Spleen (tissue), 11 donors: Measurements from ENCODE around the gene EFR3B. TPM values are rescaled to one million over a fixed set of nuclear protein-coding genes. Genes with fewer than 3 reads are reported as not detected.
A peak's percentile ranks its signal among the peaks of the same experiment; 100 is the strongest.
"Not testable (repeated sequence)": the region's sequence is repeated elsewhere in the genome, so short reads cannot be mapped to it uniquely, and the experiment has no call there.

Experiments used
- DNase-seq: peaks from one replicate; pipeline ENCODE4 v3.0.0-alpha.2; 2020
- H3K27ac ChIP-seq, 8 donors: fragments of 200-600 bp; sonication (generic) in 7 of 8; 1 replicate in 4 of 8; 2 replicates in 4 of 8; pipeline versions ENCODE4 v1.5.0 to v1.8.0; 2016 to 2021; ENCODE audit warnings: inconsistent platforms in 4 of 8, mild to moderate bottlenecking in 4 of 8, moderate library complexity in 1 of 8
- H3K27me3 ChIP-seq, 7 donors: fragments of 200-600 bp; sonication (generic) in 6 of 7; replicated peaks in 1 of 7; 1 replicate in 4 of 7; 2 replicates in 3 of 7; pipeline versions ENCODE4 v1.5.0 to v1.8.0; 2016 to 2021; ENCODE audit warnings: inconsistent platforms in 3 of 7, mild to moderate bottlenecking in 1 of 7
- H3K36me3 ChIP-seq, 6 donors: fragments of 200-600 bp; sonication (generic) in 5 of 6; 1 replicate in 4 of 6; 2 replicates in 2 of 6; pipeline versions ENCODE4 v1.5.0 to v1.8.0; 2016 to 2021; ENCODE audit warnings: inconsistent platforms in 2 of 6
- H3K4me1 ChIP-seq, 6 donors: fragments of 200-600 bp; sonication (generic) in 5 of 6; 1 replicate in 3 of 6; 2 replicates in 3 of 6; pipeline versions ENCODE4 v1.5.0 to v1.8.0; 2016 to 2021; ENCODE audit warnings: inconsistent platforms in 3 of 6
- H3K4me3 ChIP-seq, 8 donors: fragments of 200-600 bp; sonication (generic) in 7 of 8; 1 replicate in 4 of 8; 2 replicates in 4 of 8; pipeline versions ENCODE4 v1.5.0 to v1.8.0; 2016 to 2021; ENCODE audit warnings: inconsistent platforms in 4 of 8, mild to moderate bottlenecking in 4 of 8, moderate library complexity in 2 of 8
- H3K9me3 ChIP-seq, 8 donors: fragments of 200-600 bp; sonication (generic) in 7 of 8; 1 replicate in 4 of 8; 2 replicates in 4 of 8; pipeline versions ENCODE4 v1.5.0 to v1.8.0; 2016 to 2021; ENCODE audit warnings: inconsistent platforms in 4 of 8
- POLR2A ChIP-seq, 3 donors: fragments of 450-650 bp; IDR thresholded peaks; one replicate each; pipeline ENCODE4 v1.5.1; 2017; ENCODE audit warnings: antibody characterized with exemption in 3 of 3, mild to moderate bottlenecking in 1 of 3
- POLR2AphosphoS5 ChIP-seq, 3 donors: sonication (generic); formaldehyde crosslinking; IDR thresholded peaks; one replicate each; pipeline ENCODE4 v1.5.1; 2017; ENCODE audit warnings: antibody characterized with exemption in 3 of 3
- WGBS, 5 donors: extraction: QIAGEN DNeasy Blood & Tissue Kit in 3 of 5; methylation state at CpG; one replicate each; pipeline versions ENCODE4 v1.1.5 to v1.1.7; 2013 to 2018; 5-methylcytosine and 5-hydroxymethylcytosine counted together
- intact Hi-C: fragments of 100-400 bp; cut with DNase I; formaldehyde crosslinking; loops from one replicate; pipeline ENCODE4 v1.15.0; 2023; ENCODE audit warnings: low total_unique reads
- polyA plus RNA-seq, 3 donors: library from polyadenylated mRNA; stranded (reverse); fragments of 200-250 nt; gene quantifications; one replicate each; pipeline ENCODE4 v1.2.1, GENCODE V29; 2013
- total RNA-seq, 7 donors: library from RNA; depleted of rRNA in 3 of 7; stranded (reverse); fragments of >200 nt in 3 of 7; fragmentation: NEBNext Ultra II Directional in 4 of 7; extraction: Animal tissue kit (Norgen Biotek cat#: 25700) in 4 of 7; gene quantifications; one replicate each; pipeline versions ENCODE4 v1.1.0 to v1.2.1, GENCODE V29; 2016 to 2021
- TF ChIP-seq, protein P1 (sequence below), 11 experiments: fragments of 200-600 bp in 7 of 11; fragments of 450-650 bp in 4 of 11; sonication (generic) in 4 of 11; IDR thresholded peaks in 8 of 11; conservative IDR thresholded peaks in 3 of 11; 1 replicate in 7 of 11; 2 replicates in 4 of 11; pipeline versions ENCODE4 v1.4.0 to v1.8.0; 2016 to 2021; ENCODE audit warnings: antibody characterized with exemption in 11 of 11, inconsistent platforms in 4 of 11, mild to moderate bottlenecking in 1 of 11
- donor health status: healthy with polysubstance abuse.
- donor health status: DM: no; HTN: no; CAD: no; lungs with moderate emphysema.
- donor health status: DM: no; HTN: no; CAD: no.
- donor health status: Bipolar disorder and iron deficiency.
- donor health status: healthy.
- donor health status: DM: no; HTN: no; CAD: no.
- donor health status: DM: yes; HTN: yes; CAD: no.

The EFR3B gene
- total and polyA plus RNA-seq, 10 donors, result 0.22 to 13.2 (median 8.2) TPM

DNA sequence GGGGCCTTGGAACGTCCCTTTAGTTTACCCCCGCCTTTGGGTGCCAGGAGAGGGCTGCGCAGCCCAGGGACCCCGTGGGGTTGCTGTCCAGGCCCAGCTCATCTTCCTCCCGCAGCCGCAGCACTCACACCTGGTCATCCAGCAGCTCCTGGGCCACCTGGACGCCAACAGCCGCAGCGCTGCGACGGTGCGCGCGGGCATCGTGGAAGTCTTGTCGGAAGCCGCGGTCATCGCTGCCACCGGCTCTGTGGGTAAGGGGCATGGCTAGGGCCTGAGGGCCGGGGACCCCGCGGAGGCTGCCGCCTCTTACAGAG, 89.3 kb downstream of the EFR3B start:
- 39 to 72% (median 56%) methylated on average over 15 to 24 of the region's 24 CpGs for WGBS, 5 donors
- H3K27ac ChIP-seq, result no peak overlapping the region
- H3K4me1 ChIP-seq, result peaks cover 4 to 35% (median 20%) of the 10 kb centered on the region in 6 donors
- TF ChIP-seq, protein P1, sequence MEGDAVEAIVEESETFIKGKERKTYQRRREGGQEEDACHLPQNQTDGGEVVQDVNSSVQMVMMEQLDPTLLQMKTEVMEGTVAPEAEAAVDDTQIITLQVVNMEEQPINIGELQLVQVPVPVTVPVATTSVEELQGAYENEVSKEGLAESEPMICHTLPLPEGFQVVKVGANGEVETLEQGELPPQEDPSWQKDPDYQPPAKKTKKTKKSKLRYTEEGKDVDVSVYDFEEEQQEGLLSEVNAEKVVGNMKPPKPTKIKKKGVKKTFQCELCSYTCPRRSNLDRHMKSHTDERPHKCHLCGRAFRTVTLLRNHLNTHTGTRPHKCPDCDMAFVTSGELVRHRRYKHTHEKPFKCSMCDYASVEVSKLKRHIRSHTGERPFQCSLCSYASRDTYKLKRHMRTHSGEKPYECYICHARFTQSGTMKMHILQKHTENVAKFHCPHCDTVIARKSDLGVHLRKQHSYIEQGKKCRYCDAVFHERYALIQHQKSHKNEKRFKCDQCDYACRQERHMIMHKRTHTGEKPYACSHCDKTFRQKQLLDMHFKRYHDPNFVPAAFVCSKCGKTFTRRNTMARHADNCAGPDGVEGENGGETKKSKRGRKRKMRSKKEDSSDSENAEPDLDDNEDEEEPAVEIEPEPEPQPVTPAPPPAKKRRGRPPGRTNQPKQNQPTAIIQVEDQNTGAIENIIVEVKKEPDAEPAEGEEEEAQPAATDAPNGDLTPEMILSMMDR (IDR thresholded peaks at IDR 0.05 in 8 of 11, conservative IDR thresholded peaks at IDR 0.05 in 3 of 11), result no peak
- no peak for TF ChIP-seq POLR2A (IDR thresholded peaks at IDR 0.05)
- TF ChIP-seq POLR2AphosphoS5 (IDR thresholded peaks at IDR 0.05), result no peak
- DNase-seq, result no peak
- peaks cover 0 to 9% (median 0%) of the 10 kb centered on the region in 6 donors for H3K36me3 ChIP-seq
- intact Hi-C loops, result no loop called here
- peaks cover 3 to 68% (median 21%) of the 10 kb centered on the region in 7 donors for H3K27me3 ChIP-seq
- peak overlapping the region in 5 of 8 donors; percentile 15 to 57 (median 23) for H3K4me3 ChIP-seq
- no peaks in the 10 kb centered on the region for H3K9me3 ChIP-seq

DNA sequence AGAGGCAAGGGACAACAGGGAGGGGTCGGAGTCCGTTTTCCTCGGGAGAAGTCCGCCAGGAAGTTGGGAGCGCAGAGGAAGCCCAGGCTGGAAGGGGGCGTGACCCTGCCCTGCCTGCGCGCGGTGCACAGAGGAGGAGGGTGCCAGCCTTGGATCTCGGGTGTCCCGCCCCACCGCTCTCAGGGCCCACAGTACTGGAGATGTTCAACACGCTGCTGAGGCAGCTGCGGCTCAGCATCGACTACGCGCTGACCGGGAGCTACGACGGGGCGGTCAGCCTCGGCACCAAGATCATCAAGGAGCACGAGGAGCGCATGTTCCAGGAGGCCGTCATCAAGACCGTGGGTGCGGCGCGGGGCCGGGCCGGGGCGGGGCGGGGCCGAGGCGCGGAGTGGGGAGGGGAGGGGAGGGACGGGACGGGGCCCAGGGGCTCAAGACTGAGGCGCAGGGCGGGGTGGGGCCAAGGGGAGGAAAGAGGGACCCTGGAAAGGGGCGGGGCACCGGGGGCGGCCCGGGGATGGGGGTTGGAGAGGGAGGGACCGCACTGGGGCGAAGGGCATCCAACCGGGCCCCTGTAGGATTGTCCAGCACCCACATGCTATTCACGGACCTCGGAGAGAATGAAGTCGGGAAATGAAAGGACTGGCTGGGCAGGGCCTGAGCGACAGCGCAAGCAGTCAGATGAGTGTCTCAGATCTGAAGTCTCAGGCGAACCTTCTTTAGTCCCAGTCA, 89.9 kb downstream of the EFR3B start:
- Histone ChIP-seq H3K36me3 (peaks cover 0 to 14% (median 0%) of the 10 kb centered on the region in 6 donors), H3K4me1 (peaks cover 4 to 35% (median 20%) of the 10 kb centered on the region in 6 donors), H3K27me3 (peaks cover 3 to 71% (median 21%) of the 10 kb centered on the region in 7 donors), H3K27ac (no peak overlapping the region), H3K4me3 (peak overlapping the region in 5 of 8 donors; percentile 15 to 57 (median 23)), H3K9me3 (no peaks in the 10 kb centered on the region)
- intact Hi-C loops, result no loop called here
- TF ChIP-seq POLR2A (IDR thresholded peaks at IDR 0.05), result no peak
- TF ChIP-seq POLR2AphosphoS5 (IDR thresholded peaks at IDR 0.05), result peak; percentile 7 to 66 (median 59)
- TF ChIP-seq, protein P1 (IDR thresholded peaks at IDR 0.05 in 8 of 11, conservative IDR thresholded peaks at IDR 0.05 in 3 of 11), result no peak
- WGBS, 5 donors, result 6 to 15% (median 12%) methylated on average over 35 to 53 of the region's 53 CpGs
- peak; percentile 78 for DNase-seq

DNA sequence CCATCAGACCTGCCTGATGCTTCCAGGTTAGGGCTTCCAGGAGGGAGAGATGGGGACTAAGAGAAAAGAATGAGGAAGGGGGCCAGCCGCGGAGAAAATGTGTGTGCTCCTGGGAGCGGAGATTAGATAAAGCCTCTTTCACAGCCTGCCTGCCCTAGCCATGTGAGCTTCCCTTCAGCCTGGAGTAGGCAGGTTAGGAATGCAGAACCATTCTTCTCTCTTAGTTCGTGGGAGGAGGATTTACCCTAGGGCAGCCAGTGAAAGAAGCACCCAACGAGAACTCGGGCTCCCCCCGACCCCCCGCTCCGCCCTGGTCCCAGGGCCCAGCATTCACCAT, 90.4 kb downstream of the EFR3B start:
- Histone ChIP-seq H3K4me1 (peaks cover 4 to 35% (median 20%) of the 10 kb centered on the region in 6 donors), H3K4me3 (peak overlapping the region in 4 of 8 donors; percentile 15 to 57 (median 26)), H3K27me3 (peaks cover 3 to 71% (median 21%) of the 10 kb centered on the region in 7 donors), H3K27ac (no peak overlapping the region), H3K36me3 (peaks cover 0 to 19% (median 0%) of the 10 kb centered on the region in 6 donors), H3K9me3 (no peaks in the 10 kb centered on the region)
- TF ChIP-seq POLR2A (IDR thresholded peaks at IDR 0.05) (no peak), POLR2AphosphoS5 (IDR thresholded peaks at IDR 0.05) (no peak)
- TF ChIP-seq, protein P1 (IDR thresholded peaks at IDR 0.05 in 8 of 11, conservative IDR thresholded peaks at IDR 0.05 in 3 of 11), result no peak
- no peak for DNase-seq
- intact Hi-C loops, result no loop called here
- 50 to 62% (median 52%) methylated on average over 9 of the region's 9 CpGs for WGBS, 5 donors

- TF ChIP-seq, protein P1 (IDR thresholded peaks at IDR 0.05 in 8 of 11, conservative IDR thresholded peaks at IDR 0.05 in 3 of 11), result no peak
- TF ChIP-seq POLR2A (IDR thresholded peaks at IDR 0.05) (no peak), POLR2AphosphoS5 (IDR thresholded peaks at IDR 0.05) (no peak)
- Histone ChIP-seq H3K27me3 (peaks cover 3 to 71% (median 21%) of the 10 kb centered on the region in 7 donors), H3K36me3 (peaks cover 0 to 21% (median 0%) of the 10 kb centered on the region in 6 donors), H3K4me1 (peaks cover 4 to 35% (median 20%) of the 10 kb centered on the region in 6 donors), H3K9me3 (no peaks in the 10 kb centered on the region), H3K27ac (no peak overlapping the region), H3K4me3 (no peak overlapping the region)
- DNase-seq, result no peak
- WGBS, 5 donors, result 89 to 95% (median 90%) methylated on average over 12 to 13 of the region's 13 CpGs
- intact Hi-C loops, result no loop called here
These were observed 90.8 kb downstream of the EFR3B start for GRCh38 chr2:25132693-25133092.

DNA sequence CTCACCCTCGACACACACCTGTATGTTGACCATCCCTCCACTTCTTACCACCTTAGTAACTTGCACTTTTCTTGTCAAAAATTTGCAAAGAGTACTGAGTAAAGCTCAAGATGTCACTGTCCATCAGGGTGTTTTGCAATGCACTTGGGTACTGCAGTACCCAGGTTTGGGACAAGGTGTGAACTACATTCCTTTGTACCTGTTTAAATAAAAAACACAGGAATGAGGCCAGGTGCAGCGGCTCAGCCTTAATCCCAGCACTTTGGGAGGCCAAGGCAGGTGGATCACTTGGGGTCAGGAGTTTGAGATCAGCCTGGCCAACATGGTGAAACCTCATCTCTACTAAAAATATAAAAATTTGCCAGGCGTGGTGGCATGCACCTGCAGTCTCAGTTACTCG, 98.7 kb downstream of the EFR3B start:
- 84 to 95% (median 89%) methylated on average over 4 of the region's 4 CpGs for WGBS, 5 donors

More for the DNA sequence above, 98.7 kb downstream of the EFR3B start:
- H3K27ac ChIP-seq, H3K4me3 ChIP-seq, intact Hi-C loops, DNase-seq, H3K27me3 ChIP-seq, H3K9me3 ChIP-seq, H3K4me1 ChIP-seq: not testable (repeated sequence)
- H3K36me3 ChIP-seq, result peaks cover 0 to 43% (median 0%) of the 10 kb centered on the region in 6 donors
